ENCODE data around the gene CACNG4. TPM values are rescaled to one million over a fixed set of nuclear protein-coding genes. Genes with fewer than 3 reads are reported as not detected.

The CACNG4 gene
- total and polyA plus RNA-seq, 4 donors, result 2.3 to 9.4 (median 4.1) TPM

GRCh38 chr17:66929591-66929990 is 34.9 kb upstream of the CACNG4 start:
- no peaks in the 10 kb centered on the region for H3K9me3 ChIP-seq (ENCODE audit: control insufficient read depth in 4 of 4, insufficient read depth in 3 of 4, low read length in 3 of 4)
- no peak overlapping the region for H3K4me3 ChIP-seq
- ATAC-seq (ENCODE audit: insufficient read depth, low FRiP score) (no peak), DNase-seq (no peak)
- no peak overlapping the region for H3K9ac ChIP-seq (ENCODE audit: insufficient read depth in 1 of 2, low read length in 2 of 2)
- peaks cover 0 to 2% (median 0%) of the 10 kb centered on the region in 3 donors for H3K27me3 ChIP-seq (ENCODE audit: control insufficient read depth in 3 of 3, insufficient read depth in 3 of 3, low read length in 2 of 3)
- TF ChIP-seq CTCF (IDR thresholded peaks at IDR 0.05; ENCODE audit: control extremely low read depth, extremely low read depth), result no peak
- H3K4me1 ChIP-seq (ENCODE audit: control insufficient read depth in 5 of 5, insufficient read depth in 5 of 5, low read length in 5 of 5), result no peaks in the 10 kb centered on the region
- WGBS, 2 donors, result 38 to 55% methylated on average over 1 of the region's 1 CpG
- H3K36me3 ChIP-seq (ENCODE audit: control insufficient read depth in 4 of 4, insufficient read depth in 4 of 4, low read length in 4 of 4), result no peaks in the 10 kb centered on the region
- no peak overlapping the region for H3K27ac ChIP-seq (ENCODE audit: low read depth in 1 of 2, low read length in 1 of 2)

- no peak for ATAC-seq (ENCODE audit: insufficient read depth, low FRiP score)
- no peak for DNase-seq
Measured at GRCh38 chr17:66930933-66931332, 33.6 kb upstream of the CACNG4 start.

GRCh38 chr17:66932311-66932710 is 32.2 kb upstream of the CACNG4 start:
- no peak for TF ChIP-seq CTCF (IDR thresholded peaks at IDR 0.05; ENCODE audit: control extremely low read depth, extremely low read depth)
- H3K27ac ChIP-seq (ENCODE audit: low read depth in 1 of 2, low read length in 1 of 2), result no peak overlapping the region
- no peaks in the 10 kb centered on the region for H3K4me1 ChIP-seq (ENCODE audit: control insufficient read depth in 5 of 5, insufficient read depth in 5 of 5, low read length in 5 of 5)
- DNase-seq (no peak), ATAC-seq (ENCODE audit: insufficient read depth, low FRiP score) (no peak)
- H3K4me3 ChIP-seq, result no peak overlapping the region
- peaks cover 0 to 2% (median 0%) of the 10 kb centered on the region in 3 donors for H3K27me3 ChIP-seq (ENCODE audit: control insufficient read depth in 3 of 3, insufficient read depth in 3 of 3, low read length in 2 of 3)
- H3K9me3 ChIP-seq (ENCODE audit: control insufficient read depth in 4 of 4, insufficient read depth in 3 of 4, low read length in 3 of 4), result peaks cover 0 to 3% (median 0%) of the 10 kb centered on the region in 4 donors
- WGBS, 2 donors, result 57 to 76% methylated on average over 2 of the region's 2 CpGs
- no peaks in the 10 kb centered on the region for H3K36me3 ChIP-seq (ENCODE audit: control insufficient read depth in 4 of 4, insufficient read depth in 4 of 4, low read length in 4 of 4)
- no peak overlapping the region for H3K9ac ChIP-seq (ENCODE audit: insufficient read depth in 1 of 2, low read length in 2 of 2)

More at GRCh38 chr17:66930933-66931332, 33.6 kb upstream of the CACNG4 start:
- no peak overlapping the region for H3K9ac ChIP-seq (ENCODE audit: insufficient read depth in 1 of 2, low read length in 2 of 2)
- no peak overlapping the region for H3K4me3 ChIP-seq
- H3K4me1 ChIP-seq (ENCODE audit: control insufficient read depth in 5 of 5, insufficient read depth in 5 of 5, low read length in 5 of 5), result no peaks in the 10 kb centered on the region
- no peaks in the 10 kb centered on the region for H3K9me3 ChIP-seq (ENCODE audit: control insufficient read depth in 4 of 4, insufficient read depth in 3 of 4, low read length in 3 of 4)
- 66 to 86% methylated on average over 3 of the region's 3 CpGs for WGBS, 2 donors
- no peaks in the 10 kb centered on the region for H3K36me3 ChIP-seq (ENCODE audit: control insufficient read depth in 4 of 4, insufficient read depth in 4 of 4, low read length in 4 of 4)
- peaks cover 0 to 2% (median 0%) of the 10 kb centered on the region in 3 donors for H3K27me3 ChIP-seq (ENCODE audit: control insufficient read depth in 3 of 3, insufficient read depth in 3 of 3, low read length in 2 of 3)
- no peak overlapping the region for H3K27ac ChIP-seq (ENCODE audit: low read depth in 1 of 2, low read length in 1 of 2)
- TF ChIP-seq CTCF (IDR thresholded peaks at IDR 0.05; ENCODE audit: control extremely low read depth, extremely low read depth), result no peak

- Histone ChIP-seq H3K9ac (ENCODE audit: insufficient read depth in 1 of 2, low read length in 2 of 2) (no peak overlapping the region), H3K4me1 (ENCODE audit: control insufficient read depth in 5 of 5, insufficient read depth in 5 of 5, low read length in 5 of 5) (no peaks in the 10 kb centered on the region), H3K27me3 (ENCODE audit: control insufficient read depth in 3 of 3, insufficient read depth in 3 of 3, low read length in 2 of 3) (no peaks in the 10 kb centered on the region), H3K9me3 (ENCODE audit: control insufficient read depth in 4 of 4, insufficient read depth in 3 of 4, low read length in 3 of 4) (peaks cover 0 to 8% (median 0%) of the 10 kb centered on the region in 4 donors), H3K4me3 (no peak overlapping the region), H3K36me3 (ENCODE audit: control insufficient read depth in 4 of 4, insufficient read depth in 4 of 4, low read length in 4 of 4) (no peaks in the 10 kb centered on the region), H3K27ac (ENCODE audit: low read depth in 1 of 2, low read length in 1 of 2) (no peak overlapping the region)
- ATAC-seq (ENCODE audit: insufficient read depth, low FRiP score) (no peak), DNase-seq (no peak)
- 66 to 69% methylated on average over 2 of the region's 2 CpGs for WGBS, 2 donors
- TF ChIP-seq CTCF (IDR thresholded peaks at IDR 0.05; ENCODE audit: control extremely low read depth, extremely low read depth), result no peak
Measured at GRCh38 chr17:66934040-66934439, 30.5 kb upstream of the CACNG4 start.

All from lung (tissue), 12 donors.